Activated CD8-positive, alpha-beta memory T cell treated with anti-CD3 and anti-CD28 coated beads for 4 hours (primary cell): ENCODE data around the gene SUFU.
"Not testable (repeated sequence)": the region's sequence is repeated elsewhere in the genome, so short reads cannot be mapped to it uniquely, and the experiment has no call there.

ENCODE experiments used
- DNase-seq, 2 donors: peaks; one replicate each; pipeline ENCODE4 v3.0.0-alpha.2; 2020; ENCODE audit warnings: low read depth in 2 of 2

SUFU gene

GRCh38 chr10:102503264-102504178 lies at the start of gene SUFU:
Gene SUFU (plus strand): TSS chr10:102503972. CDS start chr10:102504153, 181 bp downstream.
- DNase-seq: peak; percentile 95 to 97

GRCh38 chr10:102454662-102455487 lies 48.9 kb upstream of the SUFU start:
- DNase-seq: not testable (repeated sequence)

GRCh38 chr10:102455893-102456471 lies 47.8 kb upstream of the SUFU start:
- DNase-seq: no peak

GRCh38 chr10:102457591-102458150 lies 46.1 kb upstream of the SUFU start:
- no peak for DNase-seq

- no peak for DNase-seq
These were observed 45.1 kb upstream of the SUFU start for GRCh38 chr10:102458656-102459055.

GRCh38 chr10:102460836-102461186 lies 43.0 kb upstream of the SUFU start:
- no peak for DNase-seq

- peak; percentile 81 to 88 for DNase-seq
These were observed 42.4 kb upstream of the SUFU start for GRCh38 chr10:102461187-102462054.

- DNase-seq: no peak
These were observed 41.2 kb upstream of the SUFU start for GRCh38 chr10:102462512-102463054.

GRCh38 chr10:102463983-102464382 lies 39.8 kb upstream of the SUFU start:
- no peak for DNase-seq

- DNase-seq: no peak
These were observed 38.3 kb upstream of the SUFU start for GRCh38 chr10:102465466-102465865.

- DNase-seq: no peak
These were observed 36.5 kb upstream of the SUFU start for GRCh38 chr10:102467318-102467717.

GRCh38 chr10:102467971-102468438 lies 35.8 kb upstream of the SUFU start:
- DNase-seq: no peak

GRCh38 chr10:102468683-102469082 lies 35.1 kb upstream of the SUFU start:
- DNase-seq: no peak

GRCh38 chr10:102470579-102471546 lies 32.9 kb upstream of the SUFU start:
- DNase-seq: no peak

GRCh38 chr10:102473445-102474331 lies 30.1 kb upstream of the SUFU start:
- DNase-seq: no peak

GRCh38 chr10:102475451-102476040 lies 28.2 kb upstream of the SUFU start:
- no peak for DNase-seq

- DNase-seq: no peak
These were observed 27.2 kb upstream of the SUFU start for GRCh38 chr10:102476466-102477141.
